Fibroblast of villous mesenchyme (primary cell): Measurements from ENCODE around the gene TATDN3. TPM values are rescaled to one million over a fixed set of nuclear protein-coding genes. Genes with fewer than 3 reads are reported as not detected.
"Not testable (repeated sequence)": the region's sequence is repeated elsewhere in the genome, so short reads cannot be mapped to it uniquely, and the experiment has no call there.

Experiments
- DNase-seq: peaks from one replicate; pipeline ENCODE4 v3.0.0-alpha.2; 2010; ENCODE audit warnings: low read depth
- H3K4me3 ChIP-seq: 2 replicates; pipeline ENCODE4 v1.5.1; 2011; ENCODE audit warnings: low read depth, mild to moderate bottlenecking, low read length
- CTCF ChIP-seq: IDR thresholded peaks from 2 replicates; pipeline ENCODE4 v1.5.1; 2012; ENCODE audit warnings: low read depth, mild to moderate bottlenecking, low read length; ENCODE audit not compliant: insufficient read depth
- small RNA-seq: library from RNA; depleted of rRNA; stranded (forward); fragments of <200 nt; gene quantifications from one replicate; pipeline ENCODE3, GENCODE V24; 2012
- total RNA-seq: library from RNA; depleted of rRNA; stranded (reverse); fragments of >200 nt; gene quantifications from 2 replicates; pipeline ENCODE4 v1.2.3, GENCODE V29; 2012

TATDN3 gene
- total RNA-seq, 1 donor: 15.5 TPM

GRCh38 chr1:212860713-212861581 is 69.3 kb downstream of the TATDN3 start:
- no peak for TF ChIP-seq CTCF
- DNase-seq: peak; percentile 80
- H3K4me3 ChIP-seq: peak overlapping the region; percentile 78

GRCh38 chr1:212862111-212862690 is 70.5 kb downstream of the TATDN3 start:
- DNase-seq: no peak
- no peak overlapping the region for H3K4me3 ChIP-seq
- no peak for TF ChIP-seq CTCF

- DNase-seq, H3K4me3 ChIP-seq: not testable (repeated sequence)
These were observed 71.7 kb downstream of the TATDN3 start for GRCh38 chr1:212863345-212863744.

- no peak overlapping the region for H3K4me3 ChIP-seq
- DNase-seq: no peak
- no peak for TF ChIP-seq CTCF
These were observed 72.5 kb downstream of the TATDN3 start for GRCh38 chr1:212864201-212864600.

Small RNA genes lying within 50 kb of the gene (small RNA-seq; reads per million reads assigned to genes)
- not detected for gene AC104333.1
- gene AC104333.2: not detected

Other genes with a start within 250 kb of the TATDN3 start
- 12.9 and 20.3 TPM in 2 replicates for gene ATF3, start 183.1 kb upstream of the TATDN3 start, total RNA-seq
- gene BATF3, start 92.1 kb upstream of the TATDN3 start, total RNA-seq: 3.0 and 3.9 TPM in 2 replicates
- 36.7 and 42.3 TPM in 2 replicates for gene NSL1, start 117 bp upstream of the TATDN3 start, total RNA-seq
- 0.43 TPM in 1 of 2 replicates, not detected in the other for gene SPATA45, start 55.8 kb downstream of the TATDN3 start, total RNA-seq
- 9.0 and 15.1 TPM in 2 replicates for gene FLVCR1, start 66.4 kb downstream of the TATDN3 start, total RNA-seq
- gene VASH2, start 158.6 kb downstream of the TATDN3 start, total RNA-seq: 0.43 and 0.97 TPM in 2 replicates
- 41.2 and 43.6 TPM in 2 replicates for gene ANGEL2, start 224.0 kb downstream of the TATDN3 start, total RNA-seq